Panc1 (cell line): ENCODE results near the gene SERPIND1.

Experiments used
- CTCF ChIP-seq: fragments of 450-650 bp; IDR thresholded peaks from 2 replicates; pipeline ENCODE4 v1.5.1; 2017; ENCODE audit warnings: mild to moderate bottlenecking
- POLR2AphosphoS5 ChIP-seq: IDR thresholded peaks from 2 replicates; pipeline ENCODE4 v1.6.1; 2012; ENCODE audit warnings: mild to moderate bottlenecking, low read depth, low read length, moderate library complexity
- REST ChIP-seq, 2 experiments: IDR thresholded peaks; 2 replicates each; pipeline ENCODE4 v1.6.1; 2011 to 2012; ENCODE audit warnings: low read depth in 2 of 2, control low read depth in 1 of 2, low read length in 1 of 2, mild to moderate bottlenecking in 1 of 2, moderate library complexity in 1 of 2; ENCODE audit not compliant: insufficient read depth in 1 of 2
- SIN3A ChIP-seq: IDR thresholded peaks from 2 replicates; pipeline ENCODE4 v1.6.1; 2012; ENCODE audit warnings: low read depth, mild to moderate bottlenecking, low read length, moderate library complexity, borderline replicate concordance; ENCODE audit not compliant: insufficient read depth
- TCF7L2 ChIP-seq: IDR thresholded peaks from 2 replicates; pipeline ENCODE4 v1.6.1; 2011; ENCODE audit warnings: mild to moderate bottlenecking, low read depth, low read length, inconsistent platforms

- TF ChIP-seq POLR2AphosphoS5: no peak
- TF ChIP-seq CTCF: no peak
- no peak for TF ChIP-seq REST (IDR thresholded peaks at IDR 0.05; ENCODE audit: insufficient read depth in 1 of 2, low read depth in 2 of 2, low read length in 1 of 2)
- no peak for TF ChIP-seq SIN3A
- TF ChIP-seq TCF7L2: no peak
These were observed 24.3 kb downstream of the SERPIND1 start for GRCh38 chr22:20798218-20798617.
